ENCODE measurements around the gene CFTR.

Gene CFTR

DNA sequence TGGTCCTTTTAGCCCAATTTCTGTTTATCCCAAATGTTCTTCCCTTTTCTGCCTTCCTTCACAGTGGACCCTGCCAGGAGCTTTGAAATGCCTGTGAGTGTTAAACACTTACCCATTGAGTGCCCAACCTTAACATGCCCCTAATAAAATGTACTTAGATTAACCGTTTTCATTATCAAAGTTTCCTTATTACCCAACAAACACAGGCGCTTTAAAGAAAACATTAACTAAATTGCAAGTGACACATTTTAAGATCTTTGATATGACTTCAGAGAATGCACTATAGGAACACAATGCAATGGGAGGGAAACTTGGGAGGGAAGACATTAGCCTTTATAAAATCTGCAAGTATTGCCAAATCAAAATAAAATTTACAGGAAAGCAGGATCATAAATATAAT lies 177.0 kb downstream of the CFTR start:
- no peak for DNase-seq

DNA sequence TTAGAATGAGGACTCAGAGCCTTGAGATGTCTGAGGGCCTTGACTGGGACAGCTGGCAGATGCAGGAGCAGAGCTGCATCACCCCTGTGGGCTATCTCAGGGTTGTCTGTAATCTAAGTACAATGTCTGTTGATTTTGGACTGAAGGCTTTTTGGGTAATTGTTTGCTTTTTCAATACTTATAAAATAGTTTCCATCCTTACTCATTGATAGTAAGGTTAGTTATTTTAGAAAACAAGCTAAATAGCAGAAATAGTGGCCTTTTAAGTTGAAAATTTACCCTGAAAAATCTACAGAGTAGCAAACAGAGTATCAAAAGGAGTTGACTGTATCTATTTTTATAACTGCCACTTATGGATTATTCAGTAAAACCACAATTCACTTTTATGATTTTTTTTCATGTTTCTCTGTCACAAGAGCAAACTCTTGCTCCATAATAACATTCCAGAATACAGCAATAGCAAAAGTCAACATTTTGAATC lies 179.7 kb downstream of the CFTR start:
- DNase-seq = peak; percentile 12

DNA sequence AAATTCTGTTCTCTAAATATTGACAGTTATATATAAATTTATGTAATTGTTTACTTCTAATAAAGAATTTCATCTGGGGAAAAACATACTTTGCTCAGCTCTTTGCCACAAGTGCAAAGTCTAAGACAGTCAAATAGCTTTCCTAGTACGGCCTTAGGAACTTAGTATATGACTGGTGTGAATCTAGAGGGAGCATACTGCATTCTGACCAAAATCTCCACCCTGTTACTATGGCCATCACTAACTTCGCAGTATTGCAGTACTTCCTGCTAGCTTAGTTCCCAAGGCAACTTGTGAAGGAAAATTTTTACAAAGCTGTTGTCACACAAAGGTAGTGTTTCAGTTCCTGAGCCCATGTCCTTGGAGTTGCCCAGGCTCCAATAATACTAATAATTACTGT lies 181.5 kb downstream of the CFTR start:
- DNase-seq = no peak

DNA sequence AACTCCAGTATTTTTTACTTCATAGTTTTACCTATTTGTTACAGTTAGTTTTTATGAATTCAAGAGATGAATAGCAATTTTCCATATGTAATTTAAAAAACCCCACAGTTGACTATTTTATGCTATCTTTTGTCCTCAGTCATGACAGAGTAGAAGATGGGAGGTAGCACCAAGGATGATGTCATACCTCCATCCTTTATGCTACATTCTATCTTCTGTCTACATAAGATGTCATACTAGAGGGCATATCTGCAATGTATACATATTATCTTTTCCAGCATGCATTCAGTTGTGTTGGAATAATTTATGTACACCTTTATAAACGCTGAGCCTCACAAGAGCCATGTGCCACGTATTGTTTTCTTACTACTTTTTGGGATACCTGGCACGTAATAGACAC lies 184.2 kb downstream of the CFTR start:
- DNase-seq = no peak

DNA sequence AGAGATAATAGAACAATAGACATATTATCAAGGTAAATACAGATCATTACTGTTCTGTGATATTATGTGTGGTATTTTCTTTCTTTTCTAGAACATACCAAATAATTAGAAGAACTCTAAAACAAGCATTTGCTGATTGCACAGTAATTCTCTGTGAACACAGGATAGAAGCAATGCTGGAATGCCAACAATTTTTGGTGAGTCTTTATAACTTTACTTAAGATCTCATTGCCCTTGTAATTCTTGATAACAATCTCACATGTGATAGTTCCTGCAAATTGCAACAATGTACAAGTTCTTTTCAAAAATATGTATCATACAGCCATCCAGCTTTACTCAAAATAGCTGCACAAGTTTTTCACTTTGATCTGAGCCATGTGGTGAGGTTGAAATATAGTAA lies 185.5 kb downstream of the CFTR start:
- DNase-seq = peak; percentile 10

DNA sequence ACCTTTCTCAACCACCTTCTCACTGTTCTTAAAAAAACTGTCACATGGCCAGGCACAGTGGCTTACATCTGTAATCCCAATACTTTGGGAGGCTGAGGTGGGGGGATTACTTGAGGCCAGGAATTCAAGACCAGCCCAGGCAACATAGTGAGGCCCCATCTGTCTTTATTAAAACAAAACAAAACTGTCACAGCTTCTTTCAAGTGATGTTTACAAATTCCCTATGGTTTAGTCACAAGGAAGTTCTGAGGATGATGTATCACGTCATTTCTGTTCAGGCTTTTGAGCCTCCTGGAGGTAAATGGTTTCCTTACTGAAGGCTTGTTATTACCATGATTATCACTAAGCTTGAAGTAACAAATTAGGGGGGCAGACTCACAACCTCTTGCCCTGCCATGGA lies 186.2 kb downstream of the CFTR start:
- DNase-seq = peak; percentile 56

DNA sequence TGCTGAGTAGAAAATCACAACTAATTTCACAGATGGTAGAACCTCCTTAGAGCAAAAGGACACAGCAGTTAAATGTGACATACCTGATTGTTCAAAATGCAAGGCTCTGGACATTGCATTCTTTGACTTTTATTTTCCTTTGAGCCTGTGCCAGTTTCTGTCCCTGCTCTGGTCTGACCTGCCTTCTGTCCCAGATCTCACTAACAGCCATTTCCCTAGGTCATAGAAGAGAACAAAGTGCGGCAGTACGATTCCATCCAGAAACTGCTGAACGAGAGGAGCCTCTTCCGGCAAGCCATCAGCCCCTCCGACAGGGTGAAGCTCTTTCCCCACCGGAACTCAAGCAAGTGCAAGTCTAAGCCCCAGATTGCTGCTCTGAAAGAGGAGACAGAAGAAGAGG lies 186.9 kb downstream of the CFTR start:
- no peak for DNase-seq

DNA sequence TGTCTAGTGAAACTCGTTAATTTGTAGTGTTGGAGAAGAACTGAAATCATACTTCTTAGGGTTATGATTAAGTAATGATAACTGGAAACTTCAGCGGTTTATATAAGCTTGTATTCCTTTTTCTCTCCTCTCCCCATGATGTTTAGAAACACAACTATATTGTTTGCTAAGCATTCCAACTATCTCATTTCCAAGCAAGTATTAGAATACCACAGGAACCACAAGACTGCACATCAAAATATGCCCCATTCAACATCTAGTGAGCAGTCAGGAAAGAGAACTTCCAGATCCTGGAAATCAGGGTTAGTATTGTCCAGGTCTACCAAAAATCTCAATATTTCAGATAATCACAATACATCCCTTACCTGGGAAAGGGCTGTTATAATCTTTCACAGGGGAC lies 187.6 kb downstream of the CFTR start:
- DNase-seq = peak; percentile 3

DNA sequence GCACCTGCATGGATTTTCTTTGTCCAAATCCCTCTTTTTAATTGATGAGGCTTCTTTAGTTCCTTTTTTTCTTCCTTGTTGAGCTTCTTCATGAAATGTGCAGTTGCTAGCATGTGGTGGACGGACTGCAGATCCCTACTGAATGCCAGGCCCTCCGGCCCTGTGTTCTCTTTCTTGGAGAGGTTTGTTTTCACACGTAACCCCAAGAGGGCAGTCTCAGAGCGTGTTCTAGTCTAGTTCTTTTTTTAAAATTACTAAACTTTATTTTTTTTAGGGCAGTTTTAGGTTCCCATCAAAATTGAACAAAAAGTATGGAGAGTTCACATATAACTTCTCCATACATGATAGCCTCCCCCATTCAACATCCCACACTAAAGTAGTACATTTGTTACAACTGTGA lies 190.0 kb downstream of the CFTR start:
- no peak for DNase-seq

DNA sequence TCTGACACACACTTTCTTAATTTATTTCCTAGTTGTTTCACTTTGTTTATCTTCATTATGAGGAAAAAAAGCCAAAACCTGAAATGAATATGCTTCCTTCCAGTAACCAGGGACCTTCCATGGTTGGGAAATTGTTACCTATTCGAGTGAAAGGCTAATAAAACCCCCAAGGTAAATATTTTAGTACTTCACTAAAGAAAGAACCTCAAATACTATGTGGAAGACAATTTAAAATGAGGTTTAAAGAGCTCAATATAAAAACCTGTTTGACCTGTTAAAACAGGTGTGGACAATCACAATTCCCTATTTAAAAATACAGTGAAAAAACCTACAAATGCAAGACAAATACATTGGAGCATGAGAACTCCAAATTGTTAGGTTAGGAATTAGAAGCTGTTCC lies 192.6 kb downstream of the CFTR start:
- no peak for DNase-seq

DNA sequence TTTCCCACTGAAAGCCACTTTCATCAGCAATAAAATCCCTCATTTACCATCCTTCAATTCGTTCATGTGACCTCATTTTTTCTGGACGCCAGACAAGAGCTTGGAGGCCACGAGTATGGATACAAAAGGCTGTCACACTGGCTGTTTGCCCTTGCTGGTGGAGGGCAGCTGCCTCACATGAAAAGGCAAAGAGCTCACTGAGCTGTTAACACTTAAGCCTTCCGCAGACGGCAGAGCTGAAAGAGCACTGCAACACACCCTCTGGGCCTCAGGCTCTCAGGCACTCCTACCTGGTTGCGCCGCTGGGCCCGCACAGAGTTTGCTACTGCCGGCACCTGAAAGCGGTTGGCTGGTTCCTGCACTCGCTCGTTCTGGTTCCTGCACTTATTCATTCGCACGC lies 193.5 kb downstream of the CFTR start:
- no peak for DNase-seq

DNA sequence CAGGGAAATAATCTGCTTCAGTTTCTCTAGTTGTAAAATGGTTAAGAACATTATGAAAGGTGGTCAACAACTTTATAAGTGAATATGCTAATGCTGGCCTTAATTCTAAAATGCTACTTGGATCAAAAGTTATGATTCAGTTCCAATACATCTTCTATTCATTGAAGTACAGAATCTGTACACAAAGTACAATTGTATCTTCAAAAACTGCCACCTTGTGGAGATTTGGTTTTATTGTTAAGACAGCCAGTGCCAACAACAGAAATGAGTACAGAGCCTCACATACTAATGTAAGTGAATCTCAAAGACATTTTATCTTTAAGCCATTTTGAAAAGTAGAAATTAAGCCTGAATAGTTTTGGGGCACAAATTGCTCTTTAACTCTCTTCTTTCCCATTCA lies 194.0 kb downstream of the CFTR start:
- DNase-seq = peak; percentile 36

DNA sequence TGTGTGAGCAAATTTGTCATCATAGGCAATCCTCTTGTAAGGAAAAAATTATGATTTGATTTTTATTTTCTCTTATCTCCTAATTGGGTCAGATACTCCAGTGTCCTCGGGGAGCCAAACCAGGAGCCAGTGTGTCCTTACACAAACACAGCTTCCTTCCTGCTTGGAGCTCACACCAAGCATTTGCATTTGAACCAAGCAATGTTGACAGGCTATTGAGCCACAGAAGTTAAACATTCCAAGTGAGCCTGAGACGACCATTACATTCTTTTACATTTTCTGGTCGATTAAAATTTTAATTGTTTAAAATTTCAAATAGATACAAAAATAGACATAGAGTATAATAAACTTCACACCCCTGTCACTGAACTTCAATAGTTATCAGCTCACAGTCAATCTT lies 194.8 kb downstream of the CFTR start:
- DNase-seq = no peak

DNA sequence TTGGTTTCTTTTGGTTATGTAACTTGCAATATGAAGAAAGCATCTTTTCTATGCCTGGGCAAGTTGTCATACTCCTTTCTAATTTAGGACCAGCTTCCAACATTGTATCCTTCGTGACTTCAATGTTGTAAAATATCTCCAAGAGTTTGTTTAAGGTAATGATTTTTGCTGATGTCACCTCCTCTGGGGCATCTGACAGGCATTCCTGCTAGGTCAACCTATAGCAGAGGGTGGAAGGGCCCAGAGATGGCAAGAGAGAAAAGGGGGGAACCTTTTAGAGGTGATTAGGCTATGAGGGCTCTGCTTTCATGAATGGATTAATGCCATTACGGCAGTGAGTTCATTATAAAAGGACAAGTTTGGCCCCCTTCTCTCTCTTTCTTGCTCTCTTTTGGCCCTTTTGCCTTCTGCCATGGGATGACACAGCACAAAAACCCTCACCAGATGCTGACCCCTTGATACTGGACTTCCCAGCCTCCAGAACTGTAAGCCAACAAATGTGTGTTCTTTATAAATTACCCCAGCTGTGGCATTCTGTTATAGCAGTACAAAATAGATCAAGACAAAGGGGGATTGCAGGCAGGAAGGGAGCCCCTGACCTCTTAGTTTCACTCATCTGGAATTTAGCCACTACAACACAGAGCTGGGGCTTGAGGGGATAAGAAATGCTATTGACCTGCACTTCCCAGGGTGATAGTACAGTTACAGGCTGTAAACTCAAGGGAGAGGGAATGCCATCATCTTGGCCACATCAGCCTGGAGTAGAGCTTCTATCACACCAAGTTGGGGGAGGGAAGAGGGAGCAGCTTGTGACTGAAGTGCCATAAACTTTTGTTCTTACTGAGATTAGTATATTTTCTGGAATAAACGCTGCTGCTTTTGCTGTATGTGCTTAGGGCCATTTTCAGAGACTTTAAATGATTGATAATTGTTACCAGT lies 195.9 kb downstream of the CFTR start:
- DNase-seq = no peak

DNA sequence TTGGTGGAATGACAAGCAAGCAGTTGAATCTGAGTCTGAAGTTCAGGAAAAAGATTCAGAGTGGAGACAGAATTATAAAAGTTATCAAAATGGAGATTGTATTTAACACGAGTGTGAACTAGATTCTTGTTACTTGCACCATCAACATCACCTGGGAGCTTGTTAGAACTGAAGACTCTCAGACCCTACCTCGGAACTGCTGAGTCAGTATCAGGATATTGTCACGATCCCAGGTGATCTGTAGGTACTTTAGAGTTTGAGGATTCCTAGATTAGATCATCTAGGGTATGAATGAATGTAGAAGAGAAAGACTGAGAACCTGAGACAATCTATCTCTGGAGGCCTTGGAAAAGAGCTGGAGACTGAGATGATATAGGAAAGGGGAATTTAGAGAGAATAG lies 199.3 kb downstream of the CFTR start:
- no peak for DNase-seq

DNA sequence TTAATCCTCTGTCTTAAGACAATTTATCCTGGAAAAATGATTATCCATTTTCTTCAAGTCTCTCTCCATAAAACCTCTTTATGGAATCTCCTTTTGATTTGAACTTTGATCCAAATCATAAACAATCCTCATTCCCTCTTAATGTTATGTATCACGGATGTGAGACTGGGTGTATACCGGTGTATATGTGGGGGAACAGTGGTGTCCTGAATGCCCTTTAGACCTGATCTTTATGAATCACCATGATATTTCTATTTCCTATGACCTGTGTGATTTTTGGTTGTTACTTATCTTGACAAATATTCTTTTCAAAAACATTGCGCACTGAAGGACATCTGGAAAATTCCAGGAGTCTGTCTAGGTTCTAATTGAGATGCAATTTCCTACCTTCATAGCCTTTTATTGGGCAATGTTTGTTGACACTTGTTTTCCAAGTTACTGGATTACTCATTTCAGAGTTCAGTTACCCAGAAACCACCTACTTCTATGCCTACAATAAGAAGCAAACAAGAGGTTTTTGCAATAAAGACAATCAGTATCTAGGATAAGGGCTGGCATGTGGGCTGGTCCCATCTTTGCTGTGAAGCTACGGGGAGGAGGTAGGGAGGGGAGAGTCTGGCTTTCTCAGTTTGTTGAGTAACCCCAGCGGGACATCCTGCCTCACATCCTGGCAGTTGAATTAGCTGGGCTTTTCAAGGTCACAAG lies 203.0 kb downstream of the CFTR start:
- DNase-seq = no peak

DNA sequence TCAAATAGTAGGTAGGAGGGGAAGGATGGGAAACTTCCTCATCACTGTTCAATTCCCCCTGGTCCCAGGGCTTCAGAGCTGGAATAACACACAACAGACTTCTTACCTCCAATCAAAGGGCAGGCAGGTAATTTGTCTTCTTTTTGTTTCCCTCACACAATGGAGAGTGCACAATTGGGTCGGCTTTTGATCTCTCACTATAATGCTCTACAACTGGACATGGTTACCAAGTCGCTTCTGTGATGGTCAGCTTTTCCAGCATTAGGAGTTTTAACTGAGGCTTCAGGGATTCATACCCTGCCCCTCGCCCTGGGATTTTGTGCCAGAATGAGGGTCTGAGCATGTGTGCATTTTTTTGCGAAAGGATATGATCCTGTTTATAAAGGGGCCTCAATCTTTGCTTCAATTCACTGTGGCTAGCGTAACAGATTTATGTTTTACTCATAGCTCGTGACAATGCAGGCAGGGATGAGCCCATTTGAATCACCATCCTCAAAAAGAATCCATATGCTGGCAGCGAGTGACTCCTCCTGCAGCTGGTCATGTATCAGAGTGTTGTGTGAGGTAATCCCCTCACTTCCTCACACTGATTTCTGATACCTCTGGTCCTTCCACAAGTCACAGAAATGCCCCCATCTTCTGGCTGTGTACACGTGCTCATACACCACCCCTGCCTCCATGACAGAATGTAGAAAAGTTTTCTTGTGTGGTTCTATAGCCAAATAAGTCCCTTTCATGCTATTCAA lies 203.8 kb downstream of the CFTR start:
- no peak for DNase-seq

DNA sequence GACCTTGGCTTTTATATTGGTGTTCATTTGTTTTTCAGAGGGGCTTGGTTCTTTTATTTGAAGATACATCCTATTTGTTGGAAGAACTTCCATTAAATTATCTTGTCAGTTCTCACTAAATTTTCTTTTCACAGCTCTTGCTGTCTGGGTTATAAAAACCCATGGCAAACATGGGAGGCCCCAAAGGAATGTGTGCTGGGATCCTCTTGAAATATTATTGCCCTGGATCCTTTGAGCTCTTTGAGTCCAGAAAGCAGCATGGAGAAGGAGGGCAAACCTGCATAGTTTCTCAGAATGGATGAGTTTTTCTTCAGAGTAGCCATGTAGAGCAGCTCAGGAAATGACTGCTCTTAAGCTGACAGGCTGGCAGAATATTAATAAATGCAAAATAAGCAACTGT lies 206.0 kb downstream of the CFTR start:
- DNase-seq = no peak

DNA sequence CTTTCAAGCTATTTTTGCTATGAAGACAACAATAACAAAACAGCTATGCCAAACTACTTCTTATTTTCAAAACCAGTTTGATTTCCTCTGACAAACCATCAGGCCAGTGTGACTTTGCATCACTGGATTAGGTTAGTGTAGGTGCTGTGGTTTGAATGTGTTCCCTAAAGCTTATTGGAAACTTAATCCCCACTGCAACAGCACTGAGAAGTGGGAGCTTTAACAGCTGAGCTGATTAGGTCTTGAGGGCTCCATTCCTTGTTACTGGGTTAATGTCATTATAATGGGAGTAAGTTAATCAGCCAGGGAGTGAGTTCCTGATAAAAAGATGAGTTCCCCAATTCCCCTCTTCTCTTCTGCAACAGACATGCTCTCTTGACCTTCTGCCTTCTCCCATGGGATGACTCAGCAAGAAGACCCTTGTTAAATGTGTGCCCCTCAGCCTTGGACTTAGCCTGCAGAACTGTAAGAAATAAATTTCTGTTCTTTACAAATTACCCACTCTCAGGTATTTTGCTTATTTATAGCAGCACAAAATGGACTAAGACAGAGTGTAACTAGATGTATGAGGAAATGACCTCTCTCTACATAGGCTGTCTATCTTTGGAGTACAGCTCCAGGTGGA lies 206.6 kb downstream of the CFTR start:
- no peak for DNase-seq

DNA sequence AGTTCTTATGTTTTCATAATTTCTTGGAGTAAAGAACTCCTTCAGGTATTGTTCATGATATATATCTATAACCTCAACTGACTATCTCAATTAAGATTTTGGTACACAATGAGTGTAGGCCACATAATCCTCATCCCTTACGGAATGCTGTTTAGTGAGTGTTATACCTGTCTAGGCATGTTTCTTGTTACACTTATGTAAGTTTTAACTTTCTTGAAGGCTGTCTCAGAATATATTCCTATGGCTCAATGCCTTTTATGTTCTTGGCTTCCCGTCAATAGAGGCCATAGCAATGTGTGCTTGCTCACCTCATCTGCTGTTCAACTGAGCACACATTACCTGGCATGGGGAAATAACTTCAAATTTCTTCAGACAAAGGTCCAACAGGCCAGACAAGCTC lies 208.3 kb downstream of the CFTR start:
- no peak for DNase-seq

DNA sequence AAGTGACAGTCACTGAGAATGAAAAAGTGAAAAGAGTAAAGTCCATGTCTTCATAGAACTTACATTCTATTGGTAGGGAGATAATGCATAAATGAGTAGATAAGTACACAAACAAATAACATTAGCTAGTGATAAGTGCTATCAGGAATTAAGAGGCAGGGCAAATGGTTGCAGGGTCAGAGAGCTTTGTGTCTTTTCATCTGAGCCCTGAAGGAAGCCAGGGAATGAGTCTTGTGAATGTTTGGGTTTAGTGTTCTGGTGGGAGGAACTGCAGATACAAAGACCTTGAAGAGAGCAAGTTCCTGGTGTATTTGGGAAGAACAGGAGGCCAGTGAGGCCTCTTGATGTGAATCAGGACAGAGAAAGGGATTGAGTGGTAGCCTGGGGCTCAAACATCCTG lies 209.6 kb downstream of the CFTR start:
- DNase-seq = no peak

DNA sequence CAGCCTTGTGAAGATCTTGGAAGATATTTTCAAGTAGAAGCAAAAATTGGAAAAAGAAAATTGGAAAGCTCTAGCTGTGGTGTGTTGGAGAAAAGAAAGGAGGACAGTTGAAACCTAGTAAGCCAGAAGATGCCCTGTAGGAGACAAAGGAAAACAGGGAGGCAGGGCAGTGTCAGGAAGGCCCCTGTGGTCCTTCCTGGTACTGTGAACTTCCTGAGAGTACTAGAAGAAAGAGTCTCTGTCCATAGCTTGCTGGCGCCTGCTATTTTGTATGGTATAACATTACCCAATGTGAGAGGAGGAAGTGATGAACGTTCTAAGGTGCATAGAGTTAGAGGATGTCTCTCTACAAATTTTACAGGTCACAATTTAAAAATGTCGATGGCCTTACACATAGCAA lies 210.3 kb downstream of the CFTR start:
- DNase-seq = no peak

DNA sequence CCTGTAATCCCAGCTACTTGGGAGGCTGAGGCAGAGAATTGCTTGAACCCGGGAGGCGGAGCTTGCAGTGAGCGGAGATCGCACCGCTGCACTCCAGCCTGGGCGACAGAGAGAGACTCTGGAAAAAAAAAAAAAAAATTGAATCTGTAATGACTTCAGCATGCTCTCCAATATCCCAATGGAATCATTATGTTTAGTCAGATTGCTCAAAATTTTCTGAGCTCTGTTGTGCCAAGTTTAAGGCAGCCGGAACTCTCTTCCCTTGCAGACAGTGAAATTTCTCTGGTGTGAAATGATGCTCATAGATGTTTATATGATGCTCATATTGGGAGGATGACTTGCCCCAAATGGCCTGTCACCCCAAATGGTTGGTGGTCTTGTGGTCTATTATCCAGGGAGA lies 212.5 kb downstream of the CFTR start:
- no peak for DNase-seq

Data from fibroblast of skin of right biceps (primary cell).